H1 (cell line): Measurements from ENCODE around the gene DZIP1L. TPM values are rescaled to one million over a fixed set of nuclear protein-coding genes. Genes with fewer than 3 reads are reported as not detected.

ENCODE experiments used
- ASH2L ChIP-seq: fragments of 200-600, 300-600 bp; sonication (generic); IDR thresholded peaks from one replicate; pipeline ENCODE4 v1.7.1; 2017; ENCODE audit warnings: low read length
- BRCA1 ChIP-seq: IDR thresholded peaks from 2 replicates; pipeline ENCODE4 v1.6.1; 2012; ENCODE audit warnings: low read depth, low read length, improper control_type of control experiment
- CREB1 ChIP-seq: IDR thresholded peaks from 2 replicates; pipeline ENCODE4 v1.6.1; 2012; ENCODE audit warnings: inconsistent platforms
- EGR1 ChIP-seq: IDR thresholded peaks from 2 replicates; pipeline ENCODE4 v1.6.1; 2011; ENCODE audit warnings: low read depth, low read length, borderline replicate concordance
- FOSL1 ChIP-seq: IDR thresholded peaks from 2 replicates; pipeline ENCODE4 v1.6.1; 2011; ENCODE audit warnings: mild to moderate bottlenecking, low read depth, low read length, moderate library complexity; ENCODE audit not compliant: insufficient read depth
- GABPA ChIP-seq: IDR thresholded peaks from 2 replicates; pipeline ENCODE4 v1.6.1; 2011; ENCODE audit warnings: mild to moderate bottlenecking, low read length, moderate library complexity, borderline replicate concordance; ENCODE audit not compliant: insufficient read depth
- HDAC2 ChIP-seq, 2 experiments: fragments of 300-600 bp in 1 of 2; sonication (generic) in 1 of 2; IDR thresholded peaks; 2 replicates each; pipeline ENCODE4 v1.6.1; 2011 to 2012; ENCODE audit warnings: low read depth in 2 of 2, low read length in 2 of 2, mild to moderate bottlenecking in 2 of 2, moderate library complexity in 2 of 2, borderline replicate concordance in 1 of 2, inconsistent platforms in 1 of 2
- JUND ChIP-seq: IDR thresholded peaks from 2 replicates; pipeline ENCODE4 v1.6.1; 2011; ENCODE audit warnings: mild to moderate bottlenecking, improper control_type of control experiment, low read length
- PHF8 ChIP-seq: fragments of 200-600 bp; sonication (generic); conservative IDR thresholded peaks from 2 replicates; pipeline ENCODE4 v1.7.1; 2012; ENCODE audit warnings: low read depth, mild to moderate bottlenecking, inconsistent platforms, low read length, moderate library complexity
- POLR2AphosphoS5 ChIP-seq: IDR thresholded peaks from 2 replicates; pipeline ENCODE4 v1.6.1; 2011; ENCODE audit warnings: low read depth, low read length
- RAD21 ChIP-seq, 2 experiments: IDR thresholded peaks in 1 of 2; conservative IDR thresholded peaks in 1 of 2; 2 replicates each; pipeline ENCODE4 v1.6.1; 2011; ENCODE audit warnings: low read depth in 2 of 2, low read length in 2 of 2, improper control_type of control experiment in 1 of 2, inconsistent platforms in 1 of 2, mild to moderate bottlenecking in 1 of 2, moderate library complexity in 1 of 2
- SAP30 ChIP-seq: fragments of 300-600 bp; sonication (generic); IDR thresholded peaks from 2 replicates; pipeline ENCODE4 v1.7.1; 2012; ENCODE audit warnings: low read length, moderate library complexity, mild to moderate bottlenecking, inconsistent platforms; ENCODE audit not compliant: insufficient read depth, insufficient replicate concordance
- SUZ12 ChIP-seq: fragments of 200-600 bp; sonication (generic); IDR thresholded peaks from 2 replicates; pipeline ENCODE4 v1.6.1; 2012; ENCODE audit warnings: mild to moderate bottlenecking, inconsistent platforms, low read length, moderate library complexity, mixed read lengths
- TEAD4 ChIP-seq: IDR thresholded peaks from 2 replicates; pipeline ENCODE4 v1.6.1; 2012; ENCODE audit warnings: low read depth, low read length, inconsistent platforms, mixed read lengths
- ZNF274 ChIP-seq: IDR thresholded peaks from 2 replicates; pipeline ENCODE4 v1.7.0; 2012; ENCODE audit warnings: low read length, borderline replicate concordance; ENCODE audit errors: extremely low read depth
- polyA plus RNA-seq, 7 experiments: library from polyadenylated mRNA; depleted of rRNA in 3 of 7; stranded (reverse) in 5 of 7; unstranded in 2 of 7; fragments of >200 nt in 5 of 7; fragments of 200-250 nt in 2 of 7; gene quantifications; 1 replicate in 5 of 7; 2 replicates in 1 of 7; 4 replicates in 1 of 7; pipeline versions ENCODE4 v1.2.1 to v1.2.3, GENCODE V29; 2011 to 2013; ENCODE audit warnings: missing spikeins in 2 of 7, mixed read lengths in 2 of 7
- total RNA-seq: library from RNA; stranded (reverse); fragmentation: NEBNext Ultra II Directional; extraction: Animal tissue kit (Norgen Biotek cat#: 25700); gene quantifications from 2 replicates; pipeline ENCODE4 v1.2.1, GENCODE V29; 2021
- TF ChIP-seq, protein P1 (sequence below): IDR thresholded peaks from 2 replicates; pipeline ENCODE4 v1.6.1; 2012; ENCODE audit warnings: inconsistent platforms
- TF ChIP-seq, protein P2 (sequence below): IDR thresholded peaks from 2 replicates; pipeline ENCODE4 v1.6.1; 2011; ENCODE audit warnings: low read depth, mild to moderate bottlenecking, low read length; ENCODE audit not compliant: insufficient read depth

The DZIP1L gene
- total and polyA plus RNA-seq, 2 of the 8 experiments (the other 6 are each of a cell fraction or from before 2014, with no cell fraction given): 6.5 to 8.3 TPM

DNA sequence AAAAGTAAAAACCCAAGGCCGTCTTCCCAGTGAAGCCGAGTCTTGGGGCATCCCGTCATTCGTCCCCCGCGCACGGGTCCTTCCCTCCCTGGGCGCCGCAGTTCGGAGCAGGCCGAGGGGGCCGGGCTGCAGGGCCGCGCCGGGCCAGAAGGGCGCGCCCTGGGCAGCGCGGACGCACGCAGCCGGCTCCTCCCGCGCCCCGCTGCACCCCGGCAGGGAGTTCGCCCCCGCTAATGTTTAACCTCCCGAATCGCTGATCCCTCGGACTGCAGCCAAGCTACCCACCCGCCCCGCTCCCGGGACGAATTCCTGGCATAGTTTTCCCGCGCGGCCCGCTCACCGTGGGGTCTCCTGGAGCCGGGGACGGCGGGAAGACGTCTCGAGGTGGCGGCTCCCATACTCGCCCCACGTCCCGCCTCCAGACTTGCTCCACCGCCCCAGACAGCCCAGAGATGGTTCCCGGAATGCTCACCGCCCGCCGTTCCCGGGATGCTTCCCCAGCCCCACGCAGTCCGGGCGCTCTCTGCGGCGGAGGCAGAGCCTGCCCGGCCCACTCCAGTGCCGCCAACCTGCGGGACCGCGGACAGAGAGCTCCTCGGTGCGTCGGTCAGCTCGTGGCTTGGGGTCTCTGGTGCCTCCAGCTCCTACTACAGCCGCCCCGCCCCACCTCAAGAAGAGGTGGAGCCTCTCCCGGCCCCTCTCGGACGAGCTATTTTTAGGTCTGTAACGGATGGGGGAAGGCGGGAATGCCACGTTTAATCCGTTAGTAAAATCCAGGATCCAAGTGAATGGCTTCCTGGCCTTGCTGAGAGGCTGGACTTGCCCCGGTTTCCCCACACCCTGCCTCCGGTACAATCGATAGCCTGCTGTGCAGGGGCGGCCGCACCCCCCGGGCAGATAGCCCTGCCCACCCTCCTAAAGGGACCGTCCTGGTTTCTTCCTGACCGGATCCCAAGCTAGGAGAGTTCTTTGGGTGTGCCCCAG lies at the start of gene DZIP1L (continued):
- TF ChIP-seq, protein P1, sequence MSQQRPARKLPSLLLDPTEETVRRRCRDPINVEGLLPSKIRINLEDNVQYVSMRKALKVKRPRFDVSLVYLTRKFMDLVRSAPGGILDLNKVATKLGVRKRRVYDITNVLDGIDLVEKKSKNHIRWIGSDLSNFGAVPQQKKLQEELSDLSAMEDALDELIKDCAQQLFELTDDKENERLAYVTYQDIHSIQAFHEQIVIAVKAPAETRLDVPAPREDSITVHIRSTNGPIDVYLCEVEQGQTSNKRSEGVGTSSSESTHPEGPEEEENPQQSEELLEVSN: peak; percentile 41; the same call in 1 of the 2 replicates
- TF ChIP-seq ZNF274 (no peak), RAD21 (IDR thresholded peaks at IDR 0.05 in 1 of 2, conservative IDR thresholded peaks at IDR 0.05 in 1 of 2; ENCODE audit: low read depth in 2 of 2, low read length in 2 of 2) (peak in 1 of 2 experiments; percentile 42; a peak in 1 of 4 replicates), PHF8 (peak; percentile 71), TEAD4 (no peak; the same call in 1 of the 2 replicates), FOSL1 (no peak), JUND (no peak), EGR1 (peak; percentile 75; the same call in 1 of the 2 replicates), HDAC2 (IDR thresholded peaks at IDR 0.05; ENCODE audit: borderline replicate concordance in 1 of 2, low read depth in 2 of 2, low read length in 2 of 2) (peak; percentile 21 to 48; a peak in 1 of 4 replicates), SUZ12 (no peak), BRCA1 (no peak), POLR2AphosphoS5 (peak; percentile 36; the same call in 1 of the 2 replicates), GABPA (no peak), CREB1 (peak; percentile 47), ASH2L (peak; percentile 66), SAP30 (no peak)
- TF ChIP-seq, protein P2, sequence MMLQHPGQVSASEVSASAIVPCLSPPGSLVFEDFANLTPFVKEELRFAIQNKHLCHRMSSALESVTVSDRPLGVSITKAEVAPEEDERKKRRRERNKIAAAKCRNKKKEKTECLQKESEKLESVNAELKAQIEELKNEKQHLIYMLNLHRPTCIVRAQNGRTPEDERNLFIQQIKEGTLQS: no peak
